Mesenchymal stem cell (in vitro differentiated cells and primary cell): ENCODE results near the gene OR4K5.

Source experiments
- DNase-seq: peaks from one replicate; pipeline ENCODE4 v3.0.0-alpha.2; 2013
- H2AFZ ChIP-seq: one replicate; pipeline ENCODE4 v1.6.1; 2013; ENCODE audit warnings: low read depth, mild to moderate bottlenecking, control low read depth, inconsistent platforms, low read length, moderate library complexity
- H2AK5ac ChIP-seq: 2 replicates; pipeline ENCODE4 v1.6.1; 2013; ENCODE audit warnings: low read length, moderate library complexity, mild to moderate bottlenecking, inconsistent platforms; ENCODE audit not compliant: severe bottlenecking
- H2BK120ac ChIP-seq: one replicate; pipeline ENCODE4 v1.6.1; 2013; ENCODE audit warnings: low read depth, mild to moderate bottlenecking, inconsistent platforms, low read length, moderate library complexity
- H2BK12ac ChIP-seq, 2 experiments: one replicate each; pipeline ENCODE4 v1.6.1; 2013; ENCODE audit warnings: inconsistent platforms in 2 of 2, low read length in 2 of 2, mild to moderate bottlenecking in 2 of 2, moderate library complexity in 2 of 2, control low read depth in 1 of 2
- H2BK15ac ChIP-seq: one replicate; pipeline ENCODE4 v1.6.1; 2013; ENCODE audit warnings: mild to moderate bottlenecking, low read depth, inconsistent platforms; ENCODE audit not compliant: poor library complexity, severe bottlenecking
- H2BK5ac ChIP-seq: 2 replicates; pipeline ENCODE4 v1.6.1; 2013; ENCODE audit warnings: low read depth, mild to moderate bottlenecking, low read length, control low read depth, inconsistent platforms; ENCODE audit not compliant: poor library complexity, severe bottlenecking
- H3K14ac ChIP-seq, 2 experiments: one replicate each; pipeline ENCODE4 v1.6.1; 2013; ENCODE audit warnings: inconsistent platforms in 2 of 2, low read length in 2 of 2, control low read depth in 1 of 2, mild to moderate bottlenecking in 1 of 2, moderate library complexity in 1 of 2
- H3K18ac ChIP-seq, 2 experiments: one replicate each; pipeline ENCODE4 v1.6.1; 2013; ENCODE audit warnings: inconsistent platforms in 2 of 2, low read length in 2 of 2, control low read depth in 1 of 2, low read depth in 1 of 2, mild to moderate bottlenecking in 1 of 2
- H3K23ac ChIP-seq, 2 experiments: one replicate each; pipeline ENCODE4 v1.6.1; 2013; ENCODE audit warnings: inconsistent platforms in 2 of 2, low read length in 2 of 2, mild to moderate bottlenecking in 2 of 2, moderate library complexity in 2 of 2, control low read depth in 1 of 2
- H3K27ac ChIP-seq: 2 replicates; pipeline ENCODE4 v1.5.1; 2013; ENCODE audit warnings: mild to moderate bottlenecking, moderate library complexity, low read length, control low read depth, inconsistent platforms; ENCODE audit not compliant: poor library complexity, severe bottlenecking
- H3K27me3 ChIP-seq, 2 experiments: 2 replicates each; pipeline versions ENCODE4 v1.6.1 to v1.7.0; 2013; ENCODE audit warnings: low read length in 2 of 2, mild to moderate bottlenecking in 2 of 2, moderate library complexity in 2 of 2, control low read depth in 1 of 2, inconsistent platforms in 1 of 2; ENCODE audit not compliant: control insufficient read depth in 1 of 2, insufficient read depth in 1 of 2
- H3K36me3 ChIP-seq, 2 experiments: 2 replicates each; pipeline versions ENCODE4 v1.6.1 to v1.7.0; 2013; ENCODE audit warnings: low read length in 2 of 2, control low read depth in 1 of 2, inconsistent platforms in 1 of 2, low read depth in 1 of 2, mild to moderate bottlenecking in 1 of 2; ENCODE audit not compliant: insufficient read depth in 2 of 2, control insufficient read depth in 1 of 2
- H3K4ac ChIP-seq, 2 experiments: one replicate each; pipeline ENCODE4 v1.6.1; 2013; ENCODE audit warnings: inconsistent platforms in 2 of 2, low read length in 2 of 2, mild to moderate bottlenecking in 2 of 2, moderate library complexity in 2 of 2, control low read depth in 1 of 2, low read depth in 1 of 2
- H3K4me1 ChIP-seq: 2 replicates; pipeline ENCODE4 v1.6.1; 2013; ENCODE audit warnings: low read depth, low read length, control low read depth; ENCODE audit not compliant: control insufficient read depth, insufficient read depth
- H3K4me2 ChIP-seq: 2 replicates; pipeline ENCODE4 v1.6.1; 2013; ENCODE audit warnings: low read length, mild to moderate bottlenecking, inconsistent platforms; ENCODE audit not compliant: poor library complexity, severe bottlenecking
- H3K4me3 ChIP-seq, 2 experiments: 2 replicates each; pipeline versions ENCODE4 v1.5.1 to v1.7.0; 2013; ENCODE audit warnings: low read length in 2 of 2, mild to moderate bottlenecking in 2 of 2, control low read depth in 1 of 2, low read depth in 1 of 2; ENCODE audit not compliant: insufficient read depth in 1 of 2
- H3K79me1 ChIP-seq: replicated peaks from 2 replicates; pipeline ENCODE4 v1.6.1; 2013; ENCODE audit warnings: mild to moderate bottlenecking, control low read depth, low read length, inconsistent platforms; ENCODE audit not compliant: poor library complexity, severe bottlenecking
- H3K9ac ChIP-seq: 2 replicates; pipeline ENCODE4 v1.7.0; 2013; ENCODE audit warnings: mild to moderate bottlenecking, low read length, moderate library complexity
- H3K9me3 ChIP-seq: 2 replicates; pipeline ENCODE4 v1.7.0; 2013; ENCODE audit warnings: mild to moderate bottlenecking, low read length; ENCODE audit not compliant: control insufficient read depth
- H4K8ac ChIP-seq: one replicate; pipeline ENCODE4 v1.6.1; 2013; ENCODE audit warnings: inconsistent platforms, mild to moderate bottlenecking, low read length, moderate library complexity
- H4K91ac ChIP-seq: one replicate; pipeline ENCODE4 v1.6.1; 2013; ENCODE audit warnings: mild to moderate bottlenecking, low read length, inconsistent platforms
- WGBS: methylation state at CpG from one replicate; pipeline ENCODE4 v1.1.7; 2013; ENCODE audit warnings: mixed read lengths; 5-methylcytosine and 5-hydroxymethylcytosine counted together

The OR4K5 gene

GRCh38 chr14:19911114-19911513, 9.3 kb upstream of the OR4K5 start:
- H3K79me1 ChIP-seq = no peaks in the 10 kb centered on the region

GRCh38 chr14:19917243-19917642, 3.2 kb upstream of the OR4K5 start:
- no peaks in the 10 kb centered on the region for H3K27me3 ChIP-seq
- H3K23ac ChIP-seq = no peak overlapping the region
- no peaks in the 10 kb centered on the region for H3K36me3 ChIP-seq
- peaks cover 5% of the 10 kb centered on the region for H3K9me3 ChIP-seq
- H4K8ac ChIP-seq = no peak overlapping the region
- H2BK12ac ChIP-seq = no peak overlapping the region
- H2BK120ac ChIP-seq = no peak overlapping the region
- no peak overlapping the region for H2AK5ac ChIP-seq
- H3K27ac ChIP-seq = no peak overlapping the region
- no peak overlapping the region for H2BK15ac ChIP-seq
- no peak overlapping the region for H3K14ac ChIP-seq
- H3K4me2 ChIP-seq = no peak overlapping the region
- 62% methylated on average over 3 of the region's 3 CpGs for WGBS
- H3K4me1 ChIP-seq = no peaks in the 10 kb centered on the region
- no peak overlapping the region for H3K18ac ChIP-seq
- DNase-seq = no peak
- no peak overlapping the region for H4K91ac ChIP-seq
- H3K9ac ChIP-seq = no peak overlapping the region
- no peak overlapping the region for H3K4me3 ChIP-seq
- no peak overlapping the region for H2AFZ ChIP-seq
- no peaks in the 10 kb centered on the region for H3K79me1 ChIP-seq
- no peak overlapping the region for H3K4ac ChIP-seq
- no peak overlapping the region for H2BK5ac ChIP-seq

More at GRCh38 chr14:19911114-19911513, 9.3 kb upstream of the OR4K5 start:
- H3K4me3 ChIP-seq = no peak overlapping the region
- no peak overlapping the region for H2BK15ac ChIP-seq
- no peak overlapping the region for H3K18ac ChIP-seq
- H2BK120ac ChIP-seq = no peak overlapping the region
- H3K27ac ChIP-seq = no peak overlapping the region
- H3K14ac ChIP-seq = no peak overlapping the region
- H3K4me1 ChIP-seq = no peaks in the 10 kb centered on the region
- peaks cover 9% of the 10 kb centered on the region for H3K9me3 ChIP-seq
- H2AK5ac ChIP-seq = no peak overlapping the region
- no peak overlapping the region for H2BK5ac ChIP-seq
- H3K27me3 ChIP-seq = no peaks in the 10 kb centered on the region
- H3K36me3 ChIP-seq = no peaks in the 10 kb centered on the region
- no peak overlapping the region for H2AFZ ChIP-seq
- H4K91ac ChIP-seq = no peak overlapping the region
- no peak overlapping the region for H3K4ac ChIP-seq
- H4K8ac ChIP-seq = no peak overlapping the region
- H3K4me2 ChIP-seq = no peak overlapping the region
- H3K9ac ChIP-seq = no peak overlapping the region
- no peak overlapping the region for H2BK12ac ChIP-seq
- 13% methylated on average over 2 of the region's 3 CpGs for WGBS
- no peak overlapping the region for H3K23ac ChIP-seq
- no peak for DNase-seq

GRCh38 chr14:19917955-19918518, 2.4 kb upstream of the OR4K5 start:
- H4K91ac ChIP-seq = no peak overlapping the region
- WGBS = no CpG with 5 or more reads among the region's 1 CpG
- no peak overlapping the region for H3K4me3 ChIP-seq
- H3K36me3 ChIP-seq = no peaks in the 10 kb centered on the region
- H3K79me1 ChIP-seq = no peaks in the 10 kb centered on the region
- H3K18ac ChIP-seq = no peak overlapping the region
- no peak overlapping the region for H3K9ac ChIP-seq
- no peak overlapping the region for H2AFZ ChIP-seq
- H3K4me2 ChIP-seq = no peak overlapping the region
- DNase-seq = no peak
- no peak overlapping the region for H2BK12ac ChIP-seq
- peaks cover 5% of the 10 kb centered on the region for H3K9me3 ChIP-seq
- H3K27me3 ChIP-seq = no peaks in the 10 kb centered on the region
- H3K4me1 ChIP-seq = no peaks in the 10 kb centered on the region
- no peak overlapping the region for H2AK5ac ChIP-seq
- no peak overlapping the region for H3K23ac ChIP-seq
- H3K14ac ChIP-seq = no peak overlapping the region
- no peak overlapping the region for H2BK5ac ChIP-seq
- H4K8ac ChIP-seq = no peak overlapping the region
- H3K4ac ChIP-seq = no peak overlapping the region
- H3K27ac ChIP-seq = no peak overlapping the region
- H2BK120ac ChIP-seq = no peak overlapping the region
- no peak overlapping the region for H2BK15ac ChIP-seq

GRCh38 chr14:19918553-19919264, 1.7 kb upstream of the OR4K5 start:
- no peak overlapping the region for H2BK120ac ChIP-seq
- H3K36me3 ChIP-seq = no peaks in the 10 kb centered on the region
- H2AK5ac ChIP-seq = no peak overlapping the region
- H3K4me3 ChIP-seq = no peak overlapping the region
- WGBS = 33% methylated on average over 1 of the region's 4 CpGs
- H3K4me2 ChIP-seq = no peak overlapping the region
- H3K79me1 ChIP-seq = no peaks in the 10 kb centered on the region
- no peaks in the 10 kb centered on the region for H3K4me1 ChIP-seq
- H3K27me3 ChIP-seq = no peaks in the 10 kb centered on the region
- H2AFZ ChIP-seq = no peak overlapping the region
- no peak overlapping the region for H3K18ac ChIP-seq
- H4K91ac ChIP-seq = no peak overlapping the region
- no peak overlapping the region for H3K4ac ChIP-seq
- no peak overlapping the region for H2BK12ac ChIP-seq
- no peak overlapping the region for H3K27ac ChIP-seq
- no peak overlapping the region for H2BK15ac ChIP-seq
- H3K23ac ChIP-seq = no peak overlapping the region
- no peak overlapping the region for H3K9ac ChIP-seq
- no peak overlapping the region for H3K14ac ChIP-seq
- DNase-seq = no peak
- no peak overlapping the region for H2BK5ac ChIP-seq
- peaks cover 5% of the 10 kb centered on the region for H3K9me3 ChIP-seq
- no peak overlapping the region for H4K8ac ChIP-seq
